ENCODE measurements around the gene PODNL1. TPM values are rescaled to one million over a fixed set of nuclear protein-coding genes. Genes with fewer than 3 reads are reported as not detected.
A peak's percentile ranks its signal among the peaks of the same experiment; 100 is the strongest.

The PODNL1 gene, protein sequence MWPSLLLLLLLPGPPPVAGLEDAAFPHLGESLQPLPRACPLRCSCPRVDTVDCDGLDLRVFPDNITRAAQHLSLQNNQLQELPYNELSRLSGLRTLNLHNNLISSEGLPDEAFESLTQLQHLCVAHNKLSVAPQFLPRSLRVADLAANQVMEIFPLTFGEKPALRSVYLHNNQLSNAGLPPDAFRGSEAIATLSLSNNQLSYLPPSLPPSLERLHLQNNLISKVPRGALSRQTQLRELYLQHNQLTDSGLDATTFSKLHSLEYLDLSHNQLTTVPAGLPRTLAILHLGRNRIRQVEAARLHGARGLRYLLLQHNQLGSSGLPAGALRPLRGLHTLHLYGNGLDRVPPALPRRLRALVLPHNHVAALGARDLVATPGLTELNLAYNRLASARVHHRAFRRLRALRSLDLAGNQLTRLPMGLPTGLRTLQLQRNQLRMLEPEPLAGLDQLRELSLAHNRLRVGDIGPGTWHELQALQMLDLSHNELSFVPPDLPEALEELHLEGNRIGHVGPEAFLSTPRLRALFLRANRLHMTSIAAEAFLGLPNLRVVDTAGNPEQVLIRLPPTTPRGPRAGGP
- 2.8 and 3.4 TPM in 2 replicates for polyA plus RNA-seq (2011; rRNA removed)
- polyA minus RNA-seq (2011; rRNA and poly(A)+ RNA removed): 1.3 and 1.4 TPM in 2 replicates

DNA sequence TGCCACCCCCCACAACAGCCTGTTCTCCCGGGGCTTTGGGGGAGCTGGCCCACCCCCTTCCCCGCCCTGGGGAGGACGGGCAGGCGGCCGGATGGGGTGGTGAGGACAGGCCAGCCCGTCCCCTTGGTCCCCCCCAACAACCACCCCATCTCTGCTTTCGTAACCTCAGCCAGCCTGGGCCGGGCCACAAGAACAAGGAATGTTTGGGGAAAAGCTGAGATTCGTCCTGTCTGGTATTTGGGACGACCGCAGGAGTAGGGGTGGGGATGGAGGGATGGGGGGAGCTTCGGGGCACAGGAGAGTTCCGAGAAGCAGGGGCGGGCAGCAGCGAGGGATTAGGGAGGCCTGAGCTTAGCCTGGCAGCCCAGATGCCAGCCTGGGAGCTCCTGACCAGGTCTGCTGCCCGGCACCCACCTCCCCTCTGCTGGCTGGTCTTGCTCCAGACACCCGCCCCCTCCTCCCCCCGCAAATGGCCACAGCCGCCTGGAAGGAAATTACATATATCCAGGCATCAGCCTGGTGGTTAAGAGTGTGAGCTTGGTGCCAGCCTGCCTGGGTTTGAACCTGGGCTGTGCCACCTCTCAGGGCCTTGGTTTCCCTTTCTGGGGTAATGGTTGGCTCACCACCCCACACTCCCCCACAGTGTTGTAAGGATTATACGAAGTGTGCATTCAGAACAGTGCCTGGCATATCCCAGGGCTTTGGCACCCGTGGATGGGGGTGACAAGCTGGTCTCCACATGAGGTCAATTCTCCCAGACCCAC lies at the start of gene PODNL1:
TSS of gene PODNL1 (minus strand) at position 117 of the 764 bp plus-strand sequence. CDS start 236 bp downstream, outside the sequence.
- POLR2A ChIA-PET: interaction anchor here (0.6 to 0.9 kb wide), 4 partner anchors 9 to 775 kb away, joined by 3 to 4 read pairs (median 4); partner anchors contain the start of genes BRME1 and CC2D1A
- CTCF ChIA-PET: interaction anchor here (0.5 kb wide), 1 partner anchor 647 kb away, joined by 3 read pairs; no protein-coding TSS in a partner anchor
- Histone ChIP-seq H3K9me3 (ENCODE audit: control insufficient read depth, insufficient read depth, low read length) (no peaks in the 10 kb centered on the region), H3K4me3 (ENCODE audit: low read depth, low read length) (peak within 1 kb of the TSS; percentile 47), H3K27ac (ENCODE audit: low read depth, low read length) (peak within 1 kb of the TSS; percentile 31), H3K27me3 (ENCODE audit: control insufficient read depth, insufficient read depth, low read length) (no peaks in the 10 kb centered on the region)
- TF ChIP-seq, protein P1, sequence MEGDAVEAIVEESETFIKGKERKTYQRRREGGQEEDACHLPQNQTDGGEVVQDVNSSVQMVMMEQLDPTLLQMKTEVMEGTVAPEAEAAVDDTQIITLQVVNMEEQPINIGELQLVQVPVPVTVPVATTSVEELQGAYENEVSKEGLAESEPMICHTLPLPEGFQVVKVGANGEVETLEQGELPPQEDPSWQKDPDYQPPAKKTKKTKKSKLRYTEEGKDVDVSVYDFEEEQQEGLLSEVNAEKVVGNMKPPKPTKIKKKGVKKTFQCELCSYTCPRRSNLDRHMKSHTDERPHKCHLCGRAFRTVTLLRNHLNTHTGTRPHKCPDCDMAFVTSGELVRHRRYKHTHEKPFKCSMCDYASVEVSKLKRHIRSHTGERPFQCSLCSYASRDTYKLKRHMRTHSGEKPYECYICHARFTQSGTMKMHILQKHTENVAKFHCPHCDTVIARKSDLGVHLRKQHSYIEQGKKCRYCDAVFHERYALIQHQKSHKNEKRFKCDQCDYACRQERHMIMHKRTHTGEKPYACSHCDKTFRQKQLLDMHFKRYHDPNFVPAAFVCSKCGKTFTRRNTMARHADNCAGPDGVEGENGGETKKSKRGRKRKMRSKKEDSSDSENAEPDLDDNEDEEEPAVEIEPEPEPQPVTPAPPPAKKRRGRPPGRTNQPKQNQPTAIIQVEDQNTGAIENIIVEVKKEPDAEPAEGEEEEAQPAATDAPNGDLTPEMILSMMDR (IDR thresholded peaks at IDR 0.05; ENCODE audit: low read depth, low read length): no peak
- no peak for DNase-seq (ENCODE audit: low read depth, low spot score)

DNA sequence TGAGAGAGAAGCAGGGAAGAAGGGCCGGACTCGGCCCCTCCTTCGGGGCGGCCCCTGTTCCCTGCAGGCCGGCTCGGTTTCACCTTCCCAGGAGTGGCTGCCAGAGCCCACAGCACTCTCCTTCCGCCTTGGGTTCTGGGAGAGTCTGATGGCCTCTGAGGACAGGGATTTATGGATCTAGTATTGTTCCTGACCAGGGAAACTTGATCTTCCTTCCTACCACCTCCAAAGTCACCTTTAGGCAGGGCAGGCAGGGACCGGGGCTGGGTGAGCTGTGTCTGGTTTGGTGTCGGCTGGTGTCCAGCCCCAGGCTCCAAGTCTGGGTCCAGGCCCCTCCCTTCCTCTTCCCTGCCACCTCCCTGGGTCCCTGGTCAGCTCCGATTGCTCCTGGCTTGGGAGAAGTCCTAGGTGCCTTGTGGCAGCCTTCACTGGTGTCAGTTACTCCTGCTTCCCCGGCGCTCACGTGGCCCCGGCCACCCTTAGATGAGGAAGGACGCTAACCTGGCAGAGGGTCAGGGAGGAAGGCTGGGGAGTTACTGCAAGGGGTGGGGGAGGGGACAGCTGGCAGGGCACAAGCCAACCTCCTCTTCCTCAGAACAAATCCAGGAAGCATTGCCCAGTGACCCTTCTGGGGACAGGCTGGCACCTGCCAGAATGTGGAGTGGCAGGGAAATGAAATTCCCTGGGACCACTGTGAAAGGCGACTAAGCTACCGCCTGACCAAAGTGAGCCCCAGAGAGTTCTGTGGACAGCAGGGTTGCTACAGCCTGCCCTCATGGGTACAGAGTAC lies 49.1 kb upstream of the PODNL1 start:
- ChIA-PET POLR2A (interaction anchor here (0.6 to 1.5 kb wide), 2 partner anchors 13 to 19 kb away, joined by 8 read pairs; partner anchors contain the start of gene RFX1), CTCF (no interaction called here)

DNA sequence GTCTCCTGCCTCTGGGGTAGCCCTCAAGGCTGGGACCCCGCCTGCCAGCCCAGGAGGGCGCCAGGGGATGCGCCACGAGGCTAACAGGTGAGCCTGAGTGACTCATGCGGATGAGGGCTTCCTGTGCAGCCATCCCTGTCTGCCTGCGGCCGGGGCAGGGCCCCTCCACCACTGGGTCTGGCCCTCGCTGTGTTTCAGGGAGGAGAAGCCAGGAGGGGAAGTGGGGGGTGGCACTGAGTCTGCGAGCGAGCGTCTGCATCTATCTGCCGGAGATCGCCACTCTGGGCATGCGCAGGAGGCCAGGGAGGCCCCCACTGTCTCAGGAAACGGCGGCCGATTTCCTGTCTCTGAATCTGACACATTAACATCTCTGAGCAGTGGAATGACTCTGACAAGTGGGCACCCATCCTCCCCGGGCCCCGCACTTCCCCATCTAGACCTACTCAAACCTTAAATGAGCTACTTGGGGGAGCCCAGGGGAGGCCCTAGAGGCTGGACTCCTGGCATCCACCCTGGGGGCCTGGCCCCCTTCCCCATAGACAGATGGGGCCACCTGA lies 48.2 kb upstream of the PODNL1 start:
- peak; percentile 52 for DNase-seq (ENCODE audit: low read depth, low spot score)
- CTCF ChIA-PET: no interaction called here
- H3K9me3 ChIP-seq (ENCODE audit: control insufficient read depth, insufficient read depth, low read length): no peaks in the 10 kb centered on the region; the same call in 1 of the 2 replicates
- peak overlapping the region; percentile 13; the same call in 1 of the 2 replicates for H3K4me3 ChIP-seq (ENCODE audit: low read depth, low read length)
- POLR2A ChIA-PET: no interaction called here
- H3K27me3 ChIP-seq (ENCODE audit: control insufficient read depth, insufficient read depth, low read length): no peaks in the 10 kb centered on the region
- TF ChIP-seq, protein P1 (IDR thresholded peaks at IDR 0.05; ENCODE audit: low read depth, low read length): no peak
- H3K27ac ChIP-seq (ENCODE audit: low read depth, low read length): peak overlapping the region; percentile 61

More for the DNA sequence above, 49.1 kb upstream of the PODNL1 start:
- no peaks in the 10 kb centered on the region; the same call in 1 of the 2 replicates for H3K9me3 ChIP-seq (ENCODE audit: control insufficient read depth, insufficient read depth, low read length)
- H3K4me3 ChIP-seq (ENCODE audit: low read depth, low read length): no peak overlapping the region
- H3K27ac ChIP-seq (ENCODE audit: low read depth, low read length): peak overlapping the region; percentile 61
- TF ChIP-seq, protein P1 (IDR thresholded peaks at IDR 0.05; ENCODE audit: low read depth, low read length): no peak
- DNase-seq (ENCODE audit: low read depth, low spot score): no peak
- H3K27me3 ChIP-seq (ENCODE audit: control insufficient read depth, insufficient read depth, low read length): no peaks in the 10 kb centered on the region

DNA sequence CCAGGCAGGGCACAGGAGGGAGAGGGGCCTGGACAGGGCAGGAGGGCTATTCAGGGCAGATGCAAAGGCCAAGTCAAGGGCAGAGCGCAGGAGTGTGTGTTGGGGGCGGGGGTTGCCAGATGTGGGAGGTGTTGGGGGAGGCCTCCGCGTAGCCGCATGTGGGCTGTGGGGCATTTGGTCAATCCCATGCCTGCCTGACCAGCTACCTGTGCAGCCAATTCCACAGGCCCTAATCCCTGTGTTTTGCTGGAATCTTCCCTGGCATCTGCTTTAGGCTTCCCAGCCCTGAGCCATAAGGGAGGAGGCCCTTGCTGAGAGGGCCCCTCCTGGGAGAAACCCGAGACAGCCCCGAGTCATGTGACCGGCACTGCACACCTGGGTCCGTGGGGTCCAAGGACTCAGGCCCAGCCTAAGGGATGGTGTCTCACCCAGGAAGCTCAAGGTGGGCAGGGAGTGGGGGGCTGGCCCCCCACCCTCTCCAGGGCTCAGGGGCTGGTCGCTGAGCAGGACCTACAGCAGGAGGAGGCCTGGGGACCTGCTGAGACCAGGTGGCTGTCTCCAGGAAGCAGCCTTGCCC lies 47.6 kb upstream of the PODNL1 start:
- Histone ChIP-seq H3K9me3 (ENCODE audit: control insufficient read depth, insufficient read depth, low read length) (no peaks in the 10 kb centered on the region; the same call in 1 of the 2 replicates), H3K27me3 (ENCODE audit: control insufficient read depth, insufficient read depth, low read length) (no peaks in the 10 kb centered on the region), H3K4me3 (ENCODE audit: low read depth, low read length) (no peak overlapping the region), H3K27ac (ENCODE audit: low read depth, low read length) (peak overlapping the region; percentile 61)
- TF ChIP-seq, protein P1 (IDR thresholded peaks at IDR 0.05; ENCODE audit: low read depth, low read length): no peak
- DNase-seq (ENCODE audit: low read depth, low spot score): no peak
- ChIA-PET CTCF (no interaction called here), POLR2A (interaction anchor here (0.5 kb wide), 1 partner anchor 123 kb away, joined by 3 read pairs; no protein-coding TSS in a partner anchor)

Measured in AG04450 (cell line).